Fibroblast of skin of right biceps (primary cell): ENCODE measurements around the gene CRADD.
"Not testable (repeated sequence)": the region's sequence is repeated elsewhere in the genome, so short reads cannot be mapped to it uniquely, and the experiment has no call there.

Source experiments
- DNase-seq: peaks from one replicate; pipeline ENCODE4 v3.0.0-alpha.2; 2013

Gene CRADD

GRCh38 chr12:93708952-93709351 lies 31.8 kb downstream of the CRADD start:
- DNase-seq = no peak

GRCh38 chr12:93709386-93709785 lies 32.2 kb downstream of the CRADD start:
- no peak for DNase-seq

GRCh38 chr12:93710574-93710926 lies 33.4 kb downstream of the CRADD start:
- no peak for DNase-seq

GRCh38 chr12:93711502-93711901 lies 34.3 kb downstream of the CRADD start:
- DNase-seq = not testable (repeated sequence)

GRCh38 chr12:93712200-93712599 lies 35.0 kb downstream of the CRADD start:
- DNase-seq = no peak

GRCh38 chr12:93713060-93713459 lies 35.9 kb downstream of the CRADD start:
- DNase-seq = no peak

GRCh38 chr12:93713800-93714199 lies 36.6 kb downstream of the CRADD start:
- no peak for DNase-seq

GRCh38 chr12:93714382-93714781 lies 37.2 kb downstream of the CRADD start:
- no peak for DNase-seq

GRCh38 chr12:93719710-93720109 lies 42.5 kb downstream of the CRADD start:
- no peak for DNase-seq

- DNase-seq = no peak
Observed at GRCh38 chr12:93720559-93720958, 43.4 kb downstream of the CRADD start.

GRCh38 chr12:93722179-93722578 lies 45.0 kb downstream of the CRADD start:
- DNase-seq = no peak

GRCh38 chr12:93722835-93723567 lies 45.8 kb downstream of the CRADD start:
- peak; percentile 54 for DNase-seq

GRCh38 chr12:93723568-93723930 lies 46.4 kb downstream of the CRADD start:
- no peak for DNase-seq

GRCh38 chr12:93725531-93725930 lies 48.4 kb downstream of the CRADD start:
- DNase-seq = no peak

GRCh38 chr12:93727195-93727811 lies 50.1 kb downstream of the CRADD start:
- no peak for DNase-seq

- no peak for DNase-seq
Observed at GRCh38 chr12:93727911-93728310, 50.7 kb downstream of the CRADD start.

- no peak for DNase-seq
Observed at GRCh38 chr12:93729934-93730333, 52.8 kb downstream of the CRADD start.

GRCh38 chr12:93733358-93733757 lies 56.2 kb downstream of the CRADD start:
- no peak for DNase-seq

- no peak for DNase-seq
Observed at GRCh38 chr12:93733928-93734327, 56.8 kb downstream of the CRADD start.

- no peak for DNase-seq
Observed at GRCh38 chr12:93734784-93735183, 57.6 kb downstream of the CRADD start.

GRCh38 chr12:93736640-93737178 lies 59.5 kb downstream of the CRADD start:
- DNase-seq = no peak

- no peak for DNase-seq
Observed at GRCh38 chr12:93737457-93738198, 60.5 kb downstream of the CRADD start.

- no peak for DNase-seq
Observed at GRCh38 chr12:93738199-93739058, 61.3 kb downstream of the CRADD start.
